ENCODE measurements around the gene XCL2.

- TF ChIP-seq CTCF (conservative IDR thresholded peaks at IDR 0.05; ENCODE audit: low read depth, low read length) (no peak), EZH2 (IDR thresholded peaks at IDR 0.05; ENCODE audit: borderline replicate concordance, low read depth, low read length, poor library complexity, severe bottlenecking) (no peak)
Observed at GRCh38 chr1:168498956-168499687, 44.7 kb downstream of the XCL2 start.

Data from A673 (cell line).